GM12878 (cell line): ENCODE results near the gene CCL3. TPM values are rescaled to one million over a fixed set of nuclear protein-coding genes. Genes with fewer than 3 reads are reported as not detected.

Source experiments
- BACH1 ChIP-seq: fragments of 450-650 bp; IDR thresholded peaks from 2 replicates; pipeline ENCODE4 v1.6.1; 2017; ENCODE audit warnings: mild to moderate bottlenecking, borderline replicate concordance
- BHLHE40 ChIP-seq, 2 experiments: fragments of 450-650 bp in 1 of 2; IDR thresholded peaks; 2 replicates each; pipeline ENCODE4 v1.6.1; 2011 to 2017; ENCODE audit warnings: low read depth in 2 of 2, borderline replicate concordance in 1 of 2, improper control_type of control experiment in 1 of 2, low read length in 1 of 2, mild to moderate bottlenecking in 1 of 2
- CEBPB ChIP-seq, 2 experiments: fragments of 150-350 bp in 1 of 2; IDR thresholded peaks; 2 replicates each; pipeline ENCODE4 v1.6.1; 2012 to 2014; ENCODE audit warnings: low read depth in 2 of 2, low read length in 2 of 2, borderline replicate concordance in 1 of 2, inconsistent platforms in 1 of 2
- EP300 ChIP-seq, 2 experiments: fragments of 150-350 bp in 1 of 2; IDR thresholded peaks; 2 replicates each; pipeline ENCODE4 v1.6.1; 2011 to 2012; ENCODE audit warnings: low read depth in 2 of 2, low read length in 2 of 2, borderline replicate concordance in 1 of 2, improper control_type of control experiment in 1 of 2, inconsistent platforms in 1 of 2; ENCODE audit not compliant: control insufficient read depth in 1 of 2
- HDAC6 ChIP-seq: fragments of 200-600 bp; sonication (generic); IDR thresholded peaks from one replicate; pipeline ENCODE4 v1.8.0; 2017; ENCODE audit warnings: antibody characterized with exemption; ENCODE audit not compliant: unreplicated experiment
- IKZF1 ChIP-seq: fragments of 450-650 bp; conservative IDR thresholded peaks from 2 replicates; pipeline ENCODE4 v1.6.1; 2017; ENCODE audit warnings: antibody characterized with exemption, mild to moderate bottlenecking
- MXI1 ChIP-seq: fragments of 150-350 bp; IDR thresholded peaks from 2 replicates; pipeline ENCODE4 v1.6.1; 2011; ENCODE audit warnings: low read depth, mild to moderate bottlenecking, inconsistent platforms, low read length, improper control_type of control experiment
- NFYA ChIP-seq: IDR thresholded peaks from 2 replicates; pipeline ENCODE4 v1.6.1; 2011; ENCODE audit warnings: low read depth, mild to moderate bottlenecking, low read length, improper control_type of control experiment, borderline replicate concordance
- PKNOX1 ChIP-seq: fragments of 450-650 bp; IDR thresholded peaks from 2 replicates; pipeline ENCODE4 v1.6.1; 2016; ENCODE audit warnings: mild to moderate bottlenecking
- POLR2A ChIP-seq: IDR thresholded peaks from 2 replicates; pipeline ENCODE4 v1.6.1; 2011; ENCODE audit warnings: low read depth, mild to moderate bottlenecking, low read length
- PRDM15 ChIP-seq: fragments of 450-650 bp; formaldehyde crosslinking; IDR thresholded peaks from 2 replicates; pipeline ENCODE4 v1.4.0; 2020; ENCODE audit warnings: mild to moderate bottlenecking, moderate library complexity
- RB1 ChIP-seq: fragments of 450-650 bp; formaldehyde crosslinking; IDR thresholded peaks from 2 replicates; pipeline ENCODE4 v1.6.1; 2017; ENCODE audit warnings: mild to moderate bottlenecking, borderline replicate concordance
- SIX5 ChIP-seq: IDR thresholded peaks from 2 replicates; pipeline ENCODE4 v1.6.1; 2011; ENCODE audit warnings: mild to moderate bottlenecking, low read depth, low read length, moderate library complexity; ENCODE audit not compliant: severe bottlenecking
- SMC3 ChIP-seq: IDR thresholded peaks from 2 replicates; pipeline ENCODE4 v1.6.1; 2011; ENCODE audit warnings: low read length, improper control_type of control experiment, borderline replicate concordance
- STAT1 ChIP-seq: fragments of 450-650 bp; conservative IDR thresholded peaks from 2 replicates; pipeline ENCODE4 v1.6.1; 2014; ENCODE audit warnings: antibody characterized with exemption, mild to moderate bottlenecking
- YBX1 ChIP-seq: fragments of 450-650 bp; IDR thresholded peaks from 2 replicates; pipeline ENCODE4 v1.6.1; 2016; ENCODE audit warnings: antibody characterized with exemption
- ZBTB40 ChIP-seq: fragments of 450-650 bp; IDR thresholded peaks from 2 replicates; pipeline ENCODE4 v1.6.1; 2016; ENCODE audit warnings: mild to moderate bottlenecking, moderate library complexity, borderline replicate concordance
- ZNF217 ChIP-seq: fragments of 450-650 bp; IDR thresholded peaks from 2 replicates; pipeline ENCODE4 v1.6.1; 2017; ENCODE audit warnings: antibody characterized with exemption, mild to moderate bottlenecking
- ZSCAN29 ChIP-seq: fragments of 450-650 bp; IDR thresholded peaks from 2 replicates; pipeline ENCODE4 v1.6.1; 2017; ENCODE audit warnings: mild to moderate bottlenecking, moderate library complexity
- polyA plus RNA-seq, 11 experiments: library from polyadenylated mRNA; depleted of rRNA in 4 of 11; unstranded in 6 of 11; stranded (reverse) in 5 of 11; fragments of >200 nt; fragmentation: Nextera tagmentation in 4 of 11; fragmentation: Illumina TruSeq in 1 of 11; extraction: Ambion mirVana in 4 of 11; extraction: Trizol in 1 of 11; gene quantifications; 1 replicate in 1 of 11; 2 replicates in 10 of 11; pipeline versions ENCODE4 v1.2.1 to v1.2.3, GENCODE V29; 2011 to 2016; ENCODE audit warnings: inconsistent platforms in 2 of 11, missing spikeins in 2 of 11, low read depth in 1 of 11
- total RNA-seq, 4 experiments: library from RNA; depleted of rRNA in 3 of 4; stranded (reverse); fragments of >200 nt in 3 of 4; fragmentation: Illumina TruSeq in 1 of 4; extraction: Trizol in 1 of 4; gene quantifications; 2 replicates each; pipeline versions ENCODE4 v1.2.1 to v1.2.3, GENCODE V29; 2013 to 2021

Gene CCL3
- total and polyA plus RNA-seq, 10 of the 15 experiments (the other 5 are each of a cell fraction or from before 2014, with no cell fraction given): 96.5 to 1,488 (median 199) TPM

GRCh38 chr17:36089888-36090836 lies at the start of gene CCL3 (continued):
- TF ChIP-seq ZBTB40 (no peak; the same call in 1 of the 2 replicates), MXI1 (peak; percentile 81), BACH1 (peak; percentile 29), STAT1 (peak; percentile 5; the same call in 1 of the 2 replicates), SIX5 (no peak), ZSCAN29 (no peak), RB1 (peak; percentile 67; the same call in 1 of the 2 replicates), CEBPB (IDR thresholded peaks at IDR 0.05; ENCODE audit: borderline replicate concordance in 1 of 2, low read depth in 2 of 2, low read length in 2 of 2) (peak; percentile 95 to 100), ZNF217 (peak; percentile 94), NFYA (no peak), YBX1 (no peak), PRDM15 (CRISPR knock-in tag) (no peak), HDAC6 (peak; percentile 70), POLR2A (peak; percentile 92), IKZF1 (peak; percentile 99), SMC3 (no peak), BHLHE40 (IDR thresholded peaks at IDR 0.05; ENCODE audit: borderline replicate concordance in 1 of 2, low read depth in 2 of 2, low read length in 1 of 2) (peak; percentile 97 to 99), PKNOX1 (peak; percentile 64), EP300 (IDR thresholded peaks at IDR 0.05; ENCODE audit: borderline replicate concordance in 1 of 2, control insufficient read depth in 1 of 2, low read depth in 2 of 2, low read length in 2 of 2) (peak; percentile 91 to 96)
